ENCODE results near the gene TIGD3.
A peak's percentile ranks its signal among the peaks of the same experiment; 100 is the strongest.

The TIGD3 gene

DNA sequence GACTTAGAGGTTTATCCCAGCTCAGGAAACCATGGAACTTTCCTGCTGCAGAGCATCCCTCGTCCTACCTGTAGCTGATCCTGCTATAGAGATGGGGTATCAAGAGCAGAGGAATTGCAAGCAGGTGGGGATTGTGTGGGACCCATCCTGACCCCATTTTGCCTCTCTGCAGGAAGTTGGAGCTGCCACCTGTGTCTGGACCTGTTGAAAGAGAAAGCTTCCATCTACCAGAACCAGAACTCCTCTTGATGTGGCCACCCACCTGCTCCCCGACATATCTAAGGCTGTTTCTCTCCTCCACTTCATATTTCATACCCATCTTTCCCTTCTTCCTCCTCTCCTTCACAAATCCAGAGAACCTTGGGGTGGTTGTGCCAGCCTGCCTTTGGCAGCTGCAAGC, 3.0 kb upstream of the TIGD3 start:
- Histone ChIP-seq H3K27me3 (ENCODE audit: control insufficient read depth in 2 of 2, insufficient read depth in 2 of 2, low read length in 2 of 2) (peaks cover 0 to 4% of the 10 kb centered on the region in 2 donors), H3K9me3 (ENCODE audit: control insufficient read depth in 2 of 2, low read length in 2 of 2) (no peaks in the 10 kb centered on the region), H3K4me1 (ENCODE audit: control insufficient read depth in 2 of 2, insufficient read depth in 2 of 2, low read length in 2 of 2) (peaks cover 15 to 18% of the 10 kb centered on the region in 2 donors), H3K36me3 (ENCODE audit: control insufficient read depth in 2 of 2, insufficient read depth in 2 of 2, low read length in 2 of 2) (peaks cover 40 to 45% of the 10 kb centered on the region in 2 donors), H3K27ac (ENCODE audit: low read depth in 2 of 2, low read length in 2 of 2) (no peak overlapping the region), H3K9ac (ENCODE audit: low read depth in 1 of 2, low read length in 2 of 2) (no peak overlapping the region), H3K4me3 (ENCODE audit: low read length in 2 of 2) (no peak overlapping the region)

- Histone ChIP-seq H3K36me3 (ENCODE audit: control insufficient read depth in 2 of 2, insufficient read depth in 2 of 2, low read length in 2 of 2) (peaks cover 36 to 37% of the 10 kb centered on the region in 2 donors), H3K4me3 (ENCODE audit: low read length in 2 of 2) (no peak overlapping the region), H3K9ac (ENCODE audit: low read depth in 1 of 2, low read length in 2 of 2) (no peak overlapping the region), H3K27me3 (ENCODE audit: control insufficient read depth in 2 of 2, insufficient read depth in 2 of 2, low read length in 2 of 2) (peaks cover 0 to 7% of the 10 kb centered on the region in 2 donors), H3K4me1 (ENCODE audit: control insufficient read depth in 2 of 2, insufficient read depth in 2 of 2, low read length in 2 of 2) (peaks cover 15 to 18% of the 10 kb centered on the region in 2 donors), H3K9me3 (ENCODE audit: control insufficient read depth in 2 of 2, low read length in 2 of 2) (no peaks in the 10 kb centered on the region), H3K27ac (ENCODE audit: low read depth in 2 of 2, low read length in 2 of 2) (no peak overlapping the region)
Observed at GRCh38 chr11:65352783-65353182, 1.8 kb upstream of the TIGD3 start.

DNA sequence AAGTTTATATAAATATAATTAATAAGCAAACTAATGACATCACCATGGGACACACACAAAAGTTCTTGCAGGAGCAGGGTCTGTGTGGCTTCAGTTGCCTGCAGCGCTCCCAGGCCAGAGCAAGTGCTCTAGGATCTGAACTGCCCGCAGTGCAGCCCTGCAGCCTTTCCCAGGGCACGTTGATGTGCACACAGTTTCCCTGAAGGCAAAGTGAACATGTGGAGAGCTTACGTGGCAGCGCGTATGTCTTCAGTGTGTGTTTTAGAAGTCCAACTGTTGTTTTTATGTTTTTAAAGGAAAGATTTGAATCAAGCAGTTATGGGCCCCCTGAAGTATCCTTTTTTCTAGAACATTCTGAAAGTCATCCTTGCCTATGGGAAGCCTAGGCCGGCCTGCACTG, 1.2 kb upstream of the TIGD3 start:
- Histone ChIP-seq H3K4me1 (ENCODE audit: control insufficient read depth in 2 of 2, insufficient read depth in 2 of 2, low read length in 2 of 2) (peaks cover 15 to 18% of the 10 kb centered on the region in 2 donors), H3K36me3 (ENCODE audit: control insufficient read depth in 2 of 2, insufficient read depth in 2 of 2, low read length in 2 of 2) (peaks cover 30 to 31% of the 10 kb centered on the region in 2 donors), H3K27ac (ENCODE audit: low read depth in 2 of 2, low read length in 2 of 2) (no peak overlapping the region), H3K9ac (ENCODE audit: low read depth in 1 of 2, low read length in 2 of 2) (no peak overlapping the region), H3K4me3 (ENCODE audit: low read length in 2 of 2) (no peak overlapping the region), H3K9me3 (ENCODE audit: control insufficient read depth in 2 of 2, low read length in 2 of 2) (no peaks in the 10 kb centered on the region), H3K27me3 (ENCODE audit: control insufficient read depth in 2 of 2, insufficient read depth in 2 of 2, low read length in 2 of 2) (peaks cover 0 to 7% of the 10 kb centered on the region in 2 donors)

DNA sequence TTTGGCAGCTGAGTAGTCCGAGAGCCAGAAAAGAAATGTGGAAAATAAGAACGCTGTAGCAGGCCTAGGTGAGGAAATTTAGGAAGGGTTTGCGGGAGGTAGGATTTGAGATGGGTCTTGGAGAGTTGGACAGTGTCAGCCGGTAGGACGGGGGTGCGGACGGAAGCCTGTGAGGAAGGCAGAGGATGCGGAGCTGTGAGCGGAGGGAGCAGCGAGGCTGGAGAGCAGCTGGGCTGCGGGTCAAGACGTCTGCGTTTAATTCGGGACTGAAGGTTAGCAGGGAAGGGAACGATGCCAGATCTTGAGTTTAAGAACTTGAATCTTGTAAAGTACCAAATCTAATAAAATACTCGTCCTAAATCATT, 669 bp upstream of the TIGD3 start:
- Histone ChIP-seq H3K27me3 (ENCODE audit: control insufficient read depth in 2 of 2, insufficient read depth in 2 of 2, low read length in 2 of 2) (peaks cover 0 to 7% of the 10 kb centered on the region in 2 donors), H3K36me3 (ENCODE audit: control insufficient read depth in 2 of 2, insufficient read depth in 2 of 2, low read length in 2 of 2) (peaks cover 25 to 27% of the 10 kb centered on the region in 2 donors), H3K9me3 (ENCODE audit: control insufficient read depth in 2 of 2, low read length in 2 of 2) (no peaks in the 10 kb centered on the region), H3K4me1 (ENCODE audit: control insufficient read depth in 2 of 2, insufficient read depth in 2 of 2, low read length in 2 of 2) (peaks cover 15 to 18% of the 10 kb centered on the region in 2 donors), H3K27ac (ENCODE audit: low read depth in 2 of 2, low read length in 2 of 2) (peak overlapping the region; percentile 56 to 72), H3K4me3 (ENCODE audit: low read length in 2 of 2) (peak overlapping the region; percentile 76 to 84), H3K9ac (ENCODE audit: low read depth in 1 of 2, low read length in 2 of 2) (peak overlapping the region in 1 of 2 donors; percentile 65)

GRCh38 chr11:65355013-65355775, 643 bp downstream of the TIGD3 start:
- Histone ChIP-seq H3K36me3 (ENCODE audit: control insufficient read depth in 2 of 2, insufficient read depth in 2 of 2, low read length in 2 of 2) (peaks cover 15 to 18% of the 10 kb centered on the region in 2 donors), H3K27ac (ENCODE audit: low read depth in 2 of 2, low read length in 2 of 2) (peak overlapping the region; percentile 25 to 48), H3K4me3 (ENCODE audit: low read length in 2 of 2) (peak overlapping the region; percentile 72 to 73), H3K9me3 (ENCODE audit: control insufficient read depth in 2 of 2, low read length in 2 of 2) (no peaks in the 10 kb centered on the region), H3K4me1 (ENCODE audit: control insufficient read depth in 2 of 2, insufficient read depth in 2 of 2, low read length in 2 of 2) (peaks cover 15 to 18% of the 10 kb centered on the region in 2 donors), H3K27me3 (ENCODE audit: control insufficient read depth in 2 of 2, insufficient read depth in 2 of 2, low read length in 2 of 2) (peaks cover 0 to 7% of the 10 kb centered on the region in 2 donors), H3K9ac (ENCODE audit: low read depth in 1 of 2, low read length in 2 of 2) (peak overlapping the region; percentile 41 to 63)

DNA sequence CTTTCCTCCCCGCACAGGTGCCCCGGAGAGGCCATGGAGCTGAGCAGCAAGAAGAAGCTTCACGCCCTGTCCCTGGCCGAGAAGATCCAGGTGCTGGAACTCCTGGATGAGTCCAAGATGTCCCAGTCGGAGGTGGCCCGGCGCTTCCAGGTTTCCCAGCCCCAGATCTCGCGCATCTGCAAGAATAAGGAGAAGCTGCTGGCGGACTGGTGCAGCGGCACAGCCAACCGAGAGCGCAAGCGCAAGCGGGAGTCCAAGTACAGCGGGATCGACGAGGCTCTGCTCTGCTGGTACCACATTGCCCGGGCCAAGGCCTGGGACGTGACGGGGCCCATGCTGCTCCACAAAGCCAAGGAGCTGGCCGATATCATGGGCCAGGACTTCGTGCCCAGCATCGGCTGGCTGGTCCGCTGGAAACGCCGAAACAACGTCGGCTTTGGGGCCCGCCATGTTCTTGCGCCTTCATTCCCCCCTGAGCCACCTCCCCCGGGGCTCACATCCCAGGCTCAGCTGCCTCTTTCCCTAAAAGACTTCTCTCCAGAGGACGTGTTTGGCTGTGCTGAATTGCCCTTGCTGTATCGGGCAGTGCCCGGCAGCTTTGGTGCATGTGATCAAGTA, 1.3 kb downstream of the TIGD3 start:
- Histone ChIP-seq H3K36me3 (ENCODE audit: control insufficient read depth in 2 of 2, insufficient read depth in 2 of 2, low read length in 2 of 2) (peaks cover 15% of the 10 kb centered on the region in 2 donors), H3K4me1 (ENCODE audit: control insufficient read depth in 2 of 2, insufficient read depth in 2 of 2, low read length in 2 of 2) (peaks cover 15 to 18% of the 10 kb centered on the region in 2 donors), H3K4me3 (ENCODE audit: low read length in 2 of 2) (peak overlapping the region; percentile 50 to 73), H3K27ac (ENCODE audit: low read depth in 2 of 2, low read length in 2 of 2) (no peak overlapping the region), H3K27me3 (ENCODE audit: control insufficient read depth in 2 of 2, insufficient read depth in 2 of 2, low read length in 2 of 2) (peaks cover 0 to 7% of the 10 kb centered on the region in 2 donors), H3K9me3 (ENCODE audit: control insufficient read depth in 2 of 2, low read length in 2 of 2) (no peaks in the 10 kb centered on the region), H3K9ac (ENCODE audit: low read depth in 1 of 2, low read length in 2 of 2) (no peak overlapping the region)

GRCh38 chr11:65356394-65356972, 1.9 kb downstream of the TIGD3 start:
- no peaks in the 10 kb centered on the region for H3K9me3 ChIP-seq (ENCODE audit: control insufficient read depth in 2 of 2, low read length in 2 of 2)
- peaks cover 15 to 18% of the 10 kb centered on the region in 2 donors for H3K4me1 ChIP-seq (ENCODE audit: control insufficient read depth in 2 of 2, insufficient read depth in 2 of 2, low read length in 2 of 2)
- H3K27me3 ChIP-seq (ENCODE audit: control insufficient read depth in 2 of 2, insufficient read depth in 2 of 2, low read length in 2 of 2), result peaks cover 0 to 7% of the 10 kb centered on the region in 2 donors
- H3K4me3 ChIP-seq (ENCODE audit: low read length in 2 of 2), result no peak overlapping the region
- peaks cover 10 to 11% of the 10 kb centered on the region in 2 donors for H3K36me3 ChIP-seq (ENCODE audit: control insufficient read depth in 2 of 2, insufficient read depth in 2 of 2, low read length in 2 of 2)
- H3K9ac ChIP-seq (ENCODE audit: low read depth in 1 of 2, low read length in 2 of 2), result no peak overlapping the region
- no peak overlapping the region for H3K27ac ChIP-seq (ENCODE audit: low read depth in 2 of 2, low read length in 2 of 2)

DNA sequence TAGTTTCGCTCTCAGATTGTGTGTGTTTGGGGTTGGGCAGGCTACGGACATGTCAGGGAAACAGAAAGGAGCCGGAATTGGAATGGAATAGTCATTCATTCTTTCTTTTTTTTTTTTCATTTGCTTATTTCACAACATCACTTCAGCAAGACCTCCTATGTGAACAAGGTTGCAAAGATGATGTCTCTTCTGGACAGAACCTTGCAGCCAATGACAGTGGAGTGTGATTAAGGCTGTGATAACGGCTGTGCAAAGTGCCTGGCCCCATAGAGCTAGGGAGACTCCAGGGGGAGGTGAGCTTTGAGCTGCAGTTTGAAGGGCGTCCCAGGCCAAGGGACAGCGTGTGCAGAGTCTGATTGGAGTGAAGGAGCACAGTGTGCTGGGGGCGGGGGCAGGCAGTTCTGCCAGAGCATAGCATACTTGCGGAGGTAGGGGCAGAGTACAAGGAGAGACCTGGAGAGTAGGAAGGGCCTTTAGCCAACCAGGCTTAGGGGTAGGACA, 3.4 kb downstream of the TIGD3 start:
- Histone ChIP-seq H3K36me3 (ENCODE audit: control insufficient read depth in 2 of 2, insufficient read depth in 2 of 2, low read length in 2 of 2) (no peaks in the 10 kb centered on the region), H3K4me3 (ENCODE audit: low read length in 2 of 2) (no peak overlapping the region), H3K9me3 (ENCODE audit: control insufficient read depth in 2 of 2, low read length in 2 of 2) (no peaks in the 10 kb centered on the region), H3K9ac (ENCODE audit: low read depth in 1 of 2, low read length in 2 of 2) (no peak overlapping the region), H3K4me1 (ENCODE audit: control insufficient read depth in 2 of 2, insufficient read depth in 2 of 2, low read length in 2 of 2) (peaks cover 15 to 18% of the 10 kb centered on the region in 2 donors), H3K27ac (ENCODE audit: low read depth in 2 of 2, low read length in 2 of 2) (no peak overlapping the region), H3K27me3 (ENCODE audit: control insufficient read depth in 2 of 2, insufficient read depth in 2 of 2, low read length in 2 of 2) (peaks cover 0 to 7% of the 10 kb centered on the region in 2 donors)

DNA sequence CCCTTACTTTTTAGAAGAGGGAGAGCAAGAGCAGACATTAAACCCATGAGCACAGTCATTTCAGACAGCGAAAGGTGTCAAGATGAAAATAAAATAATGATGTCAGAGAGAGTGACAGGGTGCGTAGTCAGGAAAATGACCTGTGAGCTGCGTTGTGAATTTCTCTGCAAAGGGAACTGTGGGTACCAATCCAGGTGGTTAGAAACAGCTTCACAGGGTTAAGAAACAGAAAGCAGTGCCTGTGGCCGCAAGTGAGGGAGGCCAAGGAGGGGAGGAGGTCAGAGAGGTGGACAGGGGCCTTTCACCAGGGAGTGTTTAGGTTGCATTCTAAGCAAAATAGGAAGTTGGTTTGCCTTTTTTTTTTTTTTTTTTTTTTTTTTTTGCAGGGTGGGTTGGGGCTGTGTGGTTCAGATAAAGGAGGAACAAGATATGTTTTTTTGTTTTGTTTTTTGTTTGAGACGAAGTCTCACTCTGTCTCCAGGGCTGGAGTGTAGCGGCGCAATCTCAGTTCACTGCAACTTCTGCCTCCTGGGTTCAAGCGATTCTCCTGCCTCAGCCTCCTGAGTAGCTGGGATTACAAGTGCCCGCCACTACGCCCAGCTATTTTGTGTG, 7.9 kb downstream of the TIGD3 start:
- H3K9ac ChIP-seq (ENCODE audit: low read depth in 1 of 2, low read length in 2 of 2), result no peak overlapping the region
- no peaks in the 10 kb centered on the region for H3K36me3 ChIP-seq (ENCODE audit: control insufficient read depth in 2 of 2, insufficient read depth in 2 of 2, low read length in 2 of 2)
- no peak overlapping the region for H3K4me3 ChIP-seq (ENCODE audit: low read length in 2 of 2)
- H3K27ac ChIP-seq (ENCODE audit: low read depth in 2 of 2, low read length in 2 of 2), result peak overlapping the region in 1 of 2 donors; percentile 35
- H3K9me3 ChIP-seq (ENCODE audit: control insufficient read depth in 2 of 2, low read length in 2 of 2), result no peaks in the 10 kb centered on the region
- no peaks in the 10 kb centered on the region for H3K27me3 ChIP-seq (ENCODE audit: control insufficient read depth in 2 of 2, insufficient read depth in 2 of 2, low read length in 2 of 2)
- peaks cover 7 to 8% of the 10 kb centered on the region in 2 donors for H3K4me1 ChIP-seq (ENCODE audit: control insufficient read depth in 2 of 2, insufficient read depth in 2 of 2, low read length in 2 of 2)

Measured in mucosa of rectum (tissue), 2 donors.